Endothelial cell of umbilical vein (primary cell): ENCODE data around the gene SRGAP3. TPM values are rescaled to one million over a fixed set of nuclear protein-coding genes. Genes with fewer than 3 reads are reported as not detected.

Source experiments
- BruUV-seq: library from RNA; stranded (reverse); fragments of 400-500 nt; replicated peaks from 2 replicates; lab custom pipeline; 2021; lab: Mats Ljungman, UMichigan
- CTCF ChIA-PET: fragments of 300-600, 350-600 bp; sonication (Branson Sonifier 250); formaldehyde crosslinking; loops from one replicate; lab custom pipeline; 2021; ENCODE audit warnings: antibody characterized with exemption, inconsistent platforms; lab: Charles Lee
- POLR2A ChIA-PET: fragments of 300-600, 350-600 bp; sonication (Branson Sonifier 250); formaldehyde crosslinking; loops from one replicate; lab custom pipeline; 2021; ENCODE audit warnings: antibody characterized with exemption, inconsistent platforms; lab: Charles Lee
- DNase-seq: peaks from one replicate; pipeline ENCODE4 v3.0.0-alpha.2; 2011; ENCODE audit warnings: low read depth, low spot score
- FAIRE-seq: peaks from 2 replicates; lab custom pipeline; 2011; peaks lifted over from hg19 to GRCh38; lab: Jason Lieb, UNC
- H2AFZ ChIP-seq: 2 replicates; pipeline ENCODE4 v1.6.0; 2012; ENCODE audit warnings: low read depth, low read length, control low read depth, inconsistent platforms
- H3K27ac ChIP-seq: 2 replicates; pipeline ENCODE4 v1.5.1; 2011; ENCODE audit warnings: low read depth, mild to moderate bottlenecking, control low read depth, low read length, moderate library complexity; ENCODE audit not compliant: insufficient read depth
- H3K27me3 ChIP-seq, 2 experiments: 2 replicates each; pipeline versions ENCODE4 v1.6.0 to v1.6.1; 2011; ENCODE audit warnings: low read length in 2 of 2, mixed read lengths in 1 of 2; ENCODE audit not compliant: control insufficient read depth in 2 of 2, insufficient read depth in 2 of 2
- H3K36me3 ChIP-seq, 2 experiments: 2 replicates in 1 of 2; 3 replicates in 1 of 2; pipeline ENCODE4 v1.5.1; 2011; ENCODE audit warnings: low read length in 2 of 2, mild to moderate bottlenecking in 1 of 2, moderate library complexity in 1 of 2; ENCODE audit not compliant: control insufficient read depth in 2 of 2, insufficient read depth in 2 of 2; ENCODE audit errors: extremely low read depth in 1 of 2
- H3K4me1 ChIP-seq: 3 replicates; pipeline ENCODE4 v1.5.1; 2011; ENCODE audit warnings: mild to moderate bottlenecking, low read length; ENCODE audit not compliant: control insufficient read depth, insufficient read depth; ENCODE audit errors: extremely low read depth
- H3K4me2 ChIP-seq: 2 replicates; pipeline ENCODE4 v1.6.1; 2011; ENCODE audit warnings: low read length, control low read depth, mixed read lengths; ENCODE audit not compliant: insufficient read depth
- H3K4me3 ChIP-seq, 3 experiments: fragments of 200-600 bp in 1 of 3; sonication (generic), shearing (Covaris generic) in 1 of 3; replicated peaks in 1 of 3; 2 replicates each; pipeline ENCODE4 v1.5.1; 2011 to 2016; ENCODE audit warnings: control low read depth in 3 of 3, low read length in 3 of 3, mild to moderate bottlenecking in 2 of 3, inconsistent platforms in 1 of 3, low read depth in 1 of 3, moderate library complexity in 1 of 3; ENCODE audit not compliant: insufficient read depth in 1 of 3
- H3K79me2 ChIP-seq: 2 replicates; pipeline ENCODE4 v1.6.0; 2012; ENCODE audit warnings: low read length, inconsistent platforms; ENCODE audit not compliant: control insufficient read depth, insufficient read depth
- H3K9ac ChIP-seq: replicated peaks from 2 replicates; pipeline ENCODE3; 2011; ENCODE audit warnings: low read length, control low read depth; ENCODE audit not compliant: insufficient read depth; ENCODE audit errors: extremely low read depth
- H3K9me1 ChIP-seq: replicated peaks from 3 replicates; pipeline ENCODE4 v1.6.0; 2011; ENCODE audit warnings: mild to moderate bottlenecking, low read length; ENCODE audit not compliant: control insufficient read depth, insufficient read depth; ENCODE audit errors: extremely low read depth
- H3K9me3 ChIP-seq: replicated peaks from 2 replicates; pipeline ENCODE4 v1.5.1; 2012; ENCODE audit warnings: low read length, inconsistent platforms; ENCODE audit not compliant: control insufficient read depth, insufficient read depth
- H4K20me1 ChIP-seq: replicated peaks from 2 replicates; pipeline ENCODE3; 2011; ENCODE audit warnings: mild to moderate bottlenecking, low read length; ENCODE audit not compliant: control insufficient read depth, insufficient read depth; ENCODE audit errors: extremely low read depth
- FOS ChIP-seq: IDR thresholded peaks from 2 replicates; pipeline ENCODE4 v1.6.1; 2011; ENCODE audit warnings: mild to moderate bottlenecking, low read length, moderate library complexity, borderline replicate concordance; ENCODE audit not compliant: insufficient read depth
- GATA2 ChIP-seq: IDR thresholded peaks from 2 replicates; pipeline ENCODE4 v1.7.0; 2011; ENCODE audit warnings: low read depth, mild to moderate bottlenecking, moderate library complexity, mixed read lengths, low read length; ENCODE audit not compliant: insufficient read length, insufficient read depth
- MYC ChIP-seq: IDR thresholded peaks from one replicate; pipeline ENCODE4 v1.6.1; 2011; ENCODE audit warnings: mild to moderate bottlenecking, low read depth, low read length
- POLR2A ChIP-seq: IDR thresholded peaks from 2 replicates; pipeline ENCODE4 v1.6.1; 2012; ENCODE audit warnings: low read depth, mild to moderate bottlenecking, control low read depth, low read length
- POLR2AphosphoS5 ChIP-seq: IDR thresholded peaks from 2 replicates; pipeline ENCODE4 v1.6.1; 2012; ENCODE audit warnings: low read depth, mild to moderate bottlenecking, control low read depth, low read length, moderate library complexity; ENCODE audit not compliant: insufficient read depth
- dilution Hi-C: fragments of 300-500 bp; cut with MboI; formaldehyde crosslinking; loops from one replicate; pipeline ENCODE4 v1.15.0; 2019; ENCODE audit warnings: low sequenced_read_pairs; ENCODE audit not compliant: extremely low pct_ligation_motif_present
- intact Hi-C: fragments of 100-400 bp; cut with micrococcal nuclease; formaldehyde crosslinking; loops from one replicate; pipeline ENCODE4 v1.10.0; 2022
- polyA plus RNA-seq, 4 experiments: library from polyadenylated mRNA; depleted of rRNA in 3 of 4; stranded (reverse) in 3 of 4; unstranded in 1 of 4; fragments of >200 nt; gene quantifications; 2 replicates each; pipeline versions ENCODE4 v1.2.1 to v1.2.3, GENCODE V29; 2011 to 2012; ENCODE audit warnings: missing spikeins in 1 of 4
- total RNA-seq: library from RNA; stranded (reverse); gene quantifications from 2 replicates; pipeline ENCODE4 v1.2.3, GENCODE V29; 2021

SRGAP3 gene
- total and polyA plus RNA-seq, 2 donors (not counting 3 experiments of a cell fraction or from before 2014, with no cell fraction given), result 0.06 TPM; not detected in 1

- Histone ChIP-seq H3K9ac (no peak overlapping the region), H3K4me3 (no peak overlapping the region), H3K79me2 (no peaks in the 10 kb centered on the region), H3K4me1 (no peaks in the 10 kb centered on the region), H3K27me3 (peaks cover 0 to 2% of the 10 kb centered on the region in 2 experiments), H4K20me1 (no peaks in the 10 kb centered on the region), H3K27ac (no peak overlapping the region), H3K36me3 (no peaks in the 10 kb centered on the region), H3K9me1 (no peaks in the 10 kb centered on the region), H3K4me2 (no peak overlapping the region), H2AFZ (no peak overlapping the region), H3K9me3 (no peaks in the 10 kb centered on the region)
- TF ChIP-seq FOS (no peak), POLR2AphosphoS5 (no peak)
- DNase-seq, result no peak
- dilution Hi-C loops (no loop called here), intact Hi-C loops (no loop called here)
- no TSS peak for BruUV-seq
- POLR2A ChIA-PET, result no interaction called here
- no peak for FAIRE-seq
- CTCF ChIA-PET, result no interaction called here
These were observed 65.0 kb downstream of the SRGAP3 start for GRCh38 chr3:9184461-9184835.

- H4K20me1 ChIP-seq, result no peaks in the 10 kb centered on the region
- DNase-seq, result no peak
- no peak overlapping the region for H3K27ac ChIP-seq
- TF ChIP-seq FOS, result no peak
- TF ChIP-seq POLR2A, result no peak
- TF ChIP-seq MYC, result no peak
- no peak for TF ChIP-seq POLR2AphosphoS5
- TF ChIP-seq GATA2, result no peak
- no peak overlapping the region for H3K4me2 ChIP-seq
- dilution Hi-C loops, result no loop called here
- H3K4me3 ChIP-seq, result no peak overlapping the region
- H3K9ac ChIP-seq, result no peak overlapping the region
- no TSS peak for BruUV-seq
- POLR2A ChIA-PET, result no interaction called here
- H3K4me1 ChIP-seq, result no peaks in the 10 kb centered on the region
- CTCF ChIA-PET, result no interaction called here
- H2AFZ ChIP-seq, result no peak overlapping the region
- H3K27me3 ChIP-seq, result peaks cover 0 to 2% of the 10 kb centered on the region in 2 experiments
- no peaks in the 10 kb centered on the region for H3K36me3 ChIP-seq
- H3K9me3 ChIP-seq, result no peaks in the 10 kb centered on the region
- no peaks in the 10 kb centered on the region for H3K79me2 ChIP-seq
- intact Hi-C loops, result no loop called here
- no peak for FAIRE-seq
- H3K9me1 ChIP-seq, result no peaks in the 10 kb centered on the region
These were observed 65.5 kb downstream of the SRGAP3 start for GRCh38 chr3:9183811-9184460.
